SU-DHL-6 (cell line): ENCODE results near the gene MMP7.

Source experiments
- H2AFZ ChIP-seq: fragments of 200-600 bp; sonication (generic); 2 replicates; pipeline ENCODE4 v1.6.1; 2014; ENCODE audit warnings: low read depth, mild to moderate bottlenecking, moderate library complexity, mixed read lengths, antibody characterized with exemption, low read length; ENCODE audit not compliant: severe bottlenecking
- H3F3A ChIP-seq: fragments of 200-600 bp; shearing (Covaris generic); 2 replicates; pipeline ENCODE4 v1.6.0; 2016; ENCODE audit warnings: antibody characterized with exemption, mild to moderate bottlenecking; ENCODE audit not compliant: insufficient read depth
- H3K27ac ChIP-seq: fragments of 200-600 bp; sonication (generic); 2 replicates; pipeline ENCODE4 v1.5.1; 2016; ENCODE audit warnings: low read depth, mild to moderate bottlenecking, low read length, moderate library complexity, mixed read lengths
- H3K27me3 ChIP-seq: fragments of 200-600 bp; sonication (generic), shearing (Covaris generic); 2 replicates; pipeline ENCODE4 v1.6.0; 2014; ENCODE audit warnings: mild to moderate bottlenecking, low read length
- H3K36me3 ChIP-seq: fragments of 200-600 bp; sonication (generic); 2 replicates; pipeline ENCODE4 v1.6.1; 2014; ENCODE audit warnings: mild to moderate bottlenecking, low read length, mixed read lengths
- H3K4me2 ChIP-seq: fragments of 300-600, 200-600 bp; shearing (Covaris generic), sonication (generic); 2 replicates; pipeline ENCODE4 v1.6.0; 2014; ENCODE audit warnings: low read length, low read depth, mild to moderate bottlenecking; ENCODE audit not compliant: poor library complexity, severe bottlenecking
- H3K4me3 ChIP-seq: fragments of 200-600 bp; sonication (generic); 2 replicates; pipeline ENCODE4 v1.5.1; 2014; ENCODE audit warnings: antibody characterized with exemption, low read length, mild to moderate bottlenecking, mixed read lengths; ENCODE audit not compliant: insufficient read depth, poor library complexity, severe bottlenecking
- H3K79me2 ChIP-seq: fragments of 200-600 bp; sonication (generic); 2 replicates; pipeline ENCODE4 v1.6.1; 2014; ENCODE audit warnings: mild to moderate bottlenecking, low read length, moderate library complexity; ENCODE audit not compliant: insufficient read depth
- H3K9ac ChIP-seq: fragments of 200-600 bp; sonication (generic); 2 replicates; pipeline ENCODE4 v1.7.0; 2014; ENCODE audit warnings: mild to moderate bottlenecking, low read length
- H3K9me2 ChIP-seq: fragments of 200-600 bp; sonication (generic); replicated peaks from 2 replicates; pipeline ENCODE4 v1.6.1; 2014; ENCODE audit warnings: low read length; ENCODE audit not compliant: insufficient read depth
- H3K9me3 ChIP-seq: fragments of 200-600 bp; sonication (generic); 2 replicates; pipeline ENCODE4 v1.6.1; 2014; ENCODE audit warnings: low read length, mixed read lengths; ENCODE audit not compliant: insufficient read depth
- H4K20me1 ChIP-seq: fragments of 200-600 bp; sonication (generic); 2 replicates; pipeline ENCODE4 v1.6.1; 2014; ENCODE audit warnings: low read depth, mild to moderate bottlenecking, antibody characterized with exemption, low read length, moderate library complexity, mixed read lengths
- CTCF ChIP-seq: fragments of 200-600 bp; sonication (generic); IDR thresholded peaks from one replicate; pipeline ENCODE4 v1.5.1; 2017; ENCODE audit warnings: antibody characterized with exemption, mild to moderate bottlenecking, low read length, moderate library complexity; ENCODE audit not compliant: insufficient read depth, poor library complexity, severe bottlenecking
- EZH2phosphoT487 ChIP-seq: fragments of 200-600 bp; sonication (generic), shearing (Covaris generic); conservative IDR thresholded peaks from 2 replicates; pipeline ENCODE4 v1.6.1; 2018; ENCODE audit warnings: mild to moderate bottlenecking, antibody characterized with exemption, low read length, moderate library complexity, mixed read lengths

Gene MMP7

DNA sequence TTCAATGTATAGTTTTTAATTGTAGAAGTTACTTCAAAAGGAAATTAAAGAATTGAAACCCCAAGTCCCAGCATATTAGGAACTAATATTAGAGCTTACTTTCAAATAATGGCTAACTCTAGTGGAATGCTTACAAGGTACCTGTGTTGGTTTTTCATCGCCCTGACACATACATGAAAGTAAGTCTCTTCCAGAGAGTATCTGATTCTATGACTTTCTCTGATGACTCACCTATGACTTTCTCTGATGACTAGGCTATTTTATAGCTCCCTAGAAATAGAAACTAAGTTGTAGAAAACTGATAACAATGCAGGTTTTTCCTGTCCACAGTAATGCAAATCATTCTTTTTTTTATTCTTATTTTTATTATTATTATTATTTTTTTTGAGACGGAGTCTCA, 33.6 kb upstream of the MMP7 start:
- H3K4me2 ChIP-seq = peak overlapping the region; percentile 99
- H3K27me3 ChIP-seq = no peaks in the 10 kb centered on the region
- peaks cover 24% of the 10 kb centered on the region; the same call in 1 of the 2 replicates for H3K9me3 ChIP-seq
- no peak for TF ChIP-seq CTCF
- no peak for TF ChIP-seq EZH2phosphoT487
- H3K9ac ChIP-seq = peak overlapping the region; percentile 23; the same call in 1 of the 2 replicates
- no peaks in the 10 kb centered on the region for H3K9me2 ChIP-seq
- H3K27ac ChIP-seq = peak overlapping the region; percentile 100
- peak overlapping the region; percentile 84 for H2AFZ ChIP-seq
- peaks cover 35% of the 10 kb centered on the region for H3F3A ChIP-seq
- H3K79me2 ChIP-seq = no peaks in the 10 kb centered on the region
- H4K20me1 ChIP-seq = no peaks in the 10 kb centered on the region
- H3K36me3 ChIP-seq = no peaks in the 10 kb centered on the region
- H3K4me3 ChIP-seq = no peak overlapping the region

GRCh38 chr11:102561636-102562035, 31.1 kb upstream of the MMP7 start:
- peak overlapping the region; percentile 25 for H3K4me3 ChIP-seq
- TF ChIP-seq CTCF = no peak
- no peak for TF ChIP-seq EZH2phosphoT487

GRCh38 chr11:102560555-102561011, 30.0 kb upstream of the MMP7 start:
- Histone ChIP-seq H3K9me2 (no peaks in the 10 kb centered on the region), H3K79me2 (no peaks in the 10 kb centered on the region), H3K27ac (peak overlapping the region; percentile 100), H3K4me2 (peak overlapping the region; percentile 99), H4K20me1 (no peaks in the 10 kb centered on the region), H3K9me3 (peaks cover 10% of the 10 kb centered on the region; the same call in 1 of the 2 replicates), H3K27me3 (no peaks in the 10 kb centered on the region), H3K4me3 (peak overlapping the region; percentile 19), H2AFZ (no peak overlapping the region), H3K9ac (peak overlapping the region; percentile 56), H3K36me3 (peaks cover 6% of the 10 kb centered on the region), H3F3A (peaks cover 35% of the 10 kb centered on the region)
- TF ChIP-seq EZH2phosphoT487 (no peak), CTCF (no peak)

More at GRCh38 chr11:102561636-102562035, 31.1 kb upstream of the MMP7 start:
- H3K9ac ChIP-seq = peak overlapping the region; percentile 49
- H2AFZ ChIP-seq = peak overlapping the region; percentile 84
- peak overlapping the region; percentile 99 for H3K4me2 ChIP-seq
- no peaks in the 10 kb centered on the region for H3K79me2 ChIP-seq
- no peaks in the 10 kb centered on the region for H3K9me2 ChIP-seq
- peaks cover 6% of the 10 kb centered on the region for H3K36me3 ChIP-seq
- H3K27me3 ChIP-seq = no peaks in the 10 kb centered on the region
- peaks cover 17% of the 10 kb centered on the region; the same call in 1 of the 2 replicates for H3K9me3 ChIP-seq
- H3K27ac ChIP-seq = peak overlapping the region; percentile 100
- no peaks in the 10 kb centered on the region for H4K20me1 ChIP-seq
- peaks cover 35% of the 10 kb centered on the region for H3F3A ChIP-seq
